Measurements from ENCODE around the gene FBXO22. TPM values are rescaled to one million over a fixed set of nuclear protein-coding genes. Genes with fewer than 3 reads are reported as not detected.
"Not testable (repeated sequence)": the region's sequence is repeated elsewhere in the genome, so short reads cannot be mapped to it uniquely, and the experiment has no call there.

The FBXO22 gene
- 18.3 TPM for total RNA-seq
- long read RNA-seq, full-length matches to known transcripts, result 40 of 48 reads
- long read RNA-seq, partial matches to known transcripts, result 3 of 48 reads
- long read RNA-seq, other reads (novel, unspliced or antisense), result 5 of 48 reads

DNA sequence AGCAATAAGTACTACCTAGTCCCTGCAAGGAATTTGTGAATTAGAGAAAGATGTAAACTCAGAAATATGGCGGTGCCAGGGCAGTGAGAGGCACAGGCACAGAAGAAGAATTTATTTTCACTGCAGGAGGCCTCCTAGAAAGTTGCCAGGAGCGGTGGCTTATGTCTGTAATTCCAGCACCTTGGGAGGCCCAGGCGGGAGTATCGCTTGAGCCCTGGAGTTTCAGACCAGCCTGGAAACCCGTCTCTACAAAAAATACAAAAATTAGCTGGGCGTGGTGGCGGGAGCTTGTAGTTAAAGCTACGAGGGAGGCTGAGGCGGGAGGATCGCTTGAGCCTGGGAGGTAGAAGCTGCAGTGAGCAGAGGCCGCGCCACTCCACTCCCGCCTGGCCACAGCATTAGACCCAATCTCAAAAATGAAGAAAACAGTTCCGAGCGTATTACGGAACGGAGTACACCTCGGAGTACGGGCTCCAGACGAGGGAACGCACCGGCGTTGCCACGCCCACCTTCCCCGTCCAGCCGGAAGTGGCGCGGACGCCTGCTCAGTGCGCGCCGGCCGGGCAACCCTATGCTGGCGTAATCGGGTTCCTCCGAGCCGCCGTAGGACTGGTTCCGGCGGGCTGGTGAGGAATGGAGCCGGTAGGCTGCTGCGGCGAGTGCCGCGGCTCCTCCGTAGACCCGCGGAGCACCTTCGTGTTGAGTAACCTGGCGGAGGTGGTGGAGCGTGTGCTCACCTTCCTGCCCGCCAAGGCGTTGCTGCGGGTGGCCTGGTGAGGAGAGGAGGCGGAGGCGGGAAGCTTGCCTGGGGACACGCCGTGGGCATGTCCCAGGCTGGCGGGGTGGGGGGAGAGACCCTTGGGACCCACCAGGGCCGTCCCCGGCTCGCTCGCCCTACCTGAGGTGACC lies at the start of gene FBXO22:
FBXO22 (plus strand) TSS at position 548 of the 909 bp plus-strand sequence; CDS start at position 634, 86 bp downstream.
- DNase-seq (ENCODE audit: low spot score), result peak; percentile 97

DNA sequence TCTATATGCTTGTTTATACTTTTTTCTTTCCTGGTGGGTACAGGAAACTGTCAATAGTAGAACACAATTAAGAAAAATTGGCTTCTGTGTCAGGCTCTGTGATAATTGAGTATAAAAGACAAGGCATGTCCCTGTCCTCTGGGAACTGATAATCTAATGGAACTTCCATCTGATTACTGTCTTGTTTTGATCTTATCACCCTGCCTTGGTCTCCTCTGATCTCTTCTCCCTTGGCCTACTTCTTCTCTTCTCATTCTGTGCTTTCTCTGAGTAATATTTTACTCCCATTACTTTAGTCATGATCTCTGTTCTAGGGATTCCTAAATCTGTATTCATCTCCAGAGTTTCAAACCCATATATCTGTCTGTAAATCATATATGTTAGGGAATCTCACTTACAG lies 45.8 kb upstream of the FBXO22 start:
- no peak for DNase-seq (ENCODE audit: low spot score)

DNA sequence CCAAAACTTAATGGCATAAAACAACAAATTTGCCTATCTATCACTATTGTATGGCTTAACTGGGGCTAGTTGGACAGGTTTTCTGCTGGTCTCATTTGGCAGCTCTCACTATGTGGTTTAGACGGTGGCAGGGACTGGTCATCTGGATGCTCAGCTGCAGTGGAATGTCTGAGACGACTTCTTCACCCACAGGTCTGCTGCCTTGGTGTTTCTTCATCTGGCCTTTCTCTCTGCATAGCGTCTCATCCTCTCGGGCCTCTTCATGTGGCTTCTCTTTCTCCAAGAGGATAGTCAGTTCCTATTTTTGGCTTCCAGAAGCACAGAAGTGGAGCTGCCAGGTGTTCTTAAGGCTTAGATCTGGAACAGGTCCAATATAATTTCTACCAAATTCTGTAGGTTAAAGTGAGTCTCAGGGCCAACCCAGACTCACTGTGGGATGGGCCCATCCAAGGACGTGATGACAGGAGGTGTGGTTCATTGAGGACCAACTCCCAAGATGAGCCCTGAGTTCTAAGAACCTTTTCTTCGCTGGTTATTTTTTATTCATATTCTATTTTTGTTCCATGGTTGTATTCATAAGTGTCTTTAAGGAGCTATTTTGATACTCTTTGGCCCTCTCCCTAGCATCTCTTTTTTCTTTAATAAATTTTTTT lies 41.8 kb upstream of the FBXO22 start:
- no peak for DNase-seq (ENCODE audit: low spot score)

DNA sequence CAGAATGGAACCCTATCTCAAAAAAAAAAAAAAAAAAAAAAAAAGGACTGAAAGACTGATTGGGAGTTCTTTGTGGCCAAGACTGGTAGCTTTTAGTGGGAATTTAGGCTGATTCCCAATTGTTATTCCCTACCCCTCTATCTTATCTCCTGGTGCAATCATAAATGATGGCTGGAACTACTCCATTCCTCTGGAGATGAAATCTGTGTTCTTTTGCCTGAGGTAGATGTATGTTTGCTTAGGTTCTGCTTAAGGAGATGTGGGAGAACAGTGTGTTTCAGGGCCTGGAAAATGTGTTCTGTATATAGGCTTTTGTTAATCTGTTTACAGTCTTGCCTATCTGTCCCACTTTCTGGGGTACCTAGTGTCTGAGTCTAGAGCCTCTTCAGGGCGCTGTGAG lies 40.9 kb upstream of the FBXO22 start:
- DNase-seq (ENCODE audit: low spot score), result no peak

DNA sequence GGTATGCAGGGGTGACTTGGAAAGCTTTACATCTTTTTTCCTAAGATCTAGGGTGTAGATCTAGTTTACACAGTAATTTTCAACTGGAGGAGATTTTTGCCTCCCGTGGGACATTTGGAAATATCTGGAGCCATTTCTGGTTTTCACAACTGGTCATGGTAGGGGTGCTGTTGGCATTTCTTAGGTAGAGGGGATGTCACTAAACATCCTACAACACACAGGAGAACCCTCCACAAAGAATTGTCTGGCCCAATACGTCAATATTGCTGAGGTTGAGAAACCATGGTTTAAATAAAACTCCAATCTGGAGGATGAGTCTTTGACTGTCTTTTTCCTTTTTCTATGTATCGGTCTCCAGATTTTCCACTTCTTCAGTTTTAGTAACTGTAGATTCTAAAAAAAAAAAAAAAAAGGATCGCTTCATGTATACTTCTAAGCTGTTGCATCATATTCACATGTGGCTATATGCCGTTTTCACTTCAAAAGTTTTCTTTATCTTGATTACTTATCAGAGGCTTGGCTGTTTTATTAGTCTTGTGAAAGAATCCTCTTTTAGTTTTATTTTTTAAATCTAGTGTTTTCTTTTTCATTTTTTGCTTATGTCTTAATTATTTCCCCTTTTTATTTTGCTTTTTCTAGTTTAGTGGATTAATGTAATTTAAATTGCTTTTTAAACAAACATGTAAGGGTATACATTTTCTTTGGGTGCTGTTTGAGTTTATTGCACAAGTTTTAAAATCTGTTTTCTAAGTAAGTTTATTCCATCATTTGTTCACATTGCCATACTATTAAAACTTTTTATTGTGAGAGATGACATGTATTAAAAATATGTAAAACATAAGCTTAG lies 39.2 kb upstream of the FBXO22 start:
- no peak for DNase-seq (ENCODE audit: low spot score)

DNA sequence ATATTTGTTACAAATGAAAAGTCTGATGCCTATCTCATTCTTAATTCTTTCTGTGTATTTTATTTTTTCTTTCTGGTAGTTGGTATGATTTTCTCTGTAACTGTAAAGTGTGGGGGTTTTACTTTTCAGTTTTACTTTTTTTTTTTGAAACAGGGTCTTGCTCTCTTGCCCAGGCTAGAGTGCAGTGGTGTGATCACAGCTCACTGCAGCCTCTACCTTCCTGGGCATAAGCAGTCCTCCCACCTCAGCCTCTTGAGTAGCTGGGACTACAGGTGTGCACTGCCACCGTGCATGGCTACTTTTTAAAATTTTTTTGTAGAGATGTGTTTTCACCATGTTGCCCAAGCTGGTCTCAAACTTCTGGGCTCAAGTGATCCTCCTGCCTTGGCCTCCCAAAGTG lies 37.6 kb upstream of the FBXO22 start:
- not testable (repeated sequence) for DNase-seq (ENCODE audit: low spot score)

DNA sequence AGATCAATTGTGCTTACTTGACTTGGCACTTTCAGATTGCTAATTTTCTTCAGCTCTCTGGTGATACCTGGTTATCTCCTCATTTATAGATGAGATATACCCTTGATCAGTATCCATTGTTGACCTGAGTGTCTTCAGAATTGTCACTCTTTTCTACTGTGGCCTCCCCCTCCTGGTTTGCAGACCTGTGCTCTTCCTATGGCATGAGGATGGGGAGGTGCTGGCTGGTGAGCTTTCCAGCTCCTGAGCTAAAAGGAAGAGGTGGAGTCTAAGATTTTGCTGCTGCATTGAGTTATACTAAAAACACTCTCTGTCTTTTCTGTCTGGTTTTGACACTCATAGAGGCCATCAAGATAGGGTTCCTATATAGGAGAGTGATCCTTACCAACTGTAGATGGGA lies 36.8 kb upstream of the FBXO22 start:
- DNase-seq (ENCODE audit: low spot score), result no peak

DNA sequence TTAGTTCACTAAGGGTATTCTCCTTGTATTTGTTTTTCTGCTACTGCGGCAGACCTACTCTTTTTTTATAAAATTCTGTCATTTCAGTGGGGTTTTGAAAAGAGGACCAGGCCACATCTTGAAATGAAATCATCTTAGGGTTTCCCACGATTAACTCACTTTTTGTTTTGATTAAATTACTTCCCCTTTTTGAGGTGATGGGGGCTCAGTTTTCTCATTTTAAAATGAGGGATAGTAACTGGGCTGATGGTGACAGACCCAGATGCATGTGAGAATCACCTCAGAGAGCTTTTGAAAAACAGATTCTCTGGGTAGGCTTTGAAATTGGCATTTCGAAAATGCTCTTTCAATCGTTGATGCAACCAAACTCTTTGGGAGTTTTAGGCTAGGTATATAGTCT lies 36.2 kb upstream of the FBXO22 start:
- no peak for DNase-seq (ENCODE audit: low spot score)

DNA sequence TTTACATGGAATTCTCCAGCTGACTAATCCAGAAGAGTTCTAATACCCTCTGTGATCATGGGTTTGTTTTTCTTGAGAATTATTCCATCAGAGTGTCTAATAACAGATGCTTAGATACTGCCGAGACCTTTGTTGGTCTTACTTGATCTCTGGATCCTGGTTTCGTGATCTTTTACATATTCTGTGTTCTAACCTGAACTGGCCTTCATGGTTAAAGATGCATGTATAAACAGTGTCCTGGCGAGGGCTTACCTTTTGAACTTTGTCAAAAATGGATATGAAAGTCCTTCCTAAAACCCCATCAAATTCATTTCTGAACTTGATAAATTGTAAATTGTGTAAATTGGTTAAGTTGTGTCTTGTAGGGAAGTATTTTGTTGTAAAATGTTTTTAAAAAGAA lies 35.7 kb upstream of the FBXO22 start:
- no peak for DNase-seq (ENCODE audit: low spot score)

DNA sequence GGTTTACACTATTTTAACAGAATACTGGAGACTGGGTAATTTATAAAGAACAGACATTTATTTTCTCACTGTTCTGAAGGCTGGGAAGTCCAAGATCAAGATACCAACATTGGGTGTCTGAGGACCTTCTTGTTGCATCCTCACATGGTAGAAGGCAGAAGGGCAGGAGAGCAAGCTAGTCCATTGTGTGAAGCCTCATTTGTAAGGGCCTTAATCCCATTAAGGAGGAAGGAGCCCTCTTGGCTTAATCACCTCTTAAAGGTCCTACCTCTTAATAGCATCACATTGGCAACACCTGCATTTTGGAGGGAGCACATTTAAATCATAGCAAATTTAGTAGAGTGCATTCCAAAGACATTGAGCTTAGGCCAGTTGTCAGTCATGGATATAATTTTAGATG lies 34.2 kb upstream of the FBXO22 start:
- DNase-seq (ENCODE audit: low spot score), result no peak

DNA sequence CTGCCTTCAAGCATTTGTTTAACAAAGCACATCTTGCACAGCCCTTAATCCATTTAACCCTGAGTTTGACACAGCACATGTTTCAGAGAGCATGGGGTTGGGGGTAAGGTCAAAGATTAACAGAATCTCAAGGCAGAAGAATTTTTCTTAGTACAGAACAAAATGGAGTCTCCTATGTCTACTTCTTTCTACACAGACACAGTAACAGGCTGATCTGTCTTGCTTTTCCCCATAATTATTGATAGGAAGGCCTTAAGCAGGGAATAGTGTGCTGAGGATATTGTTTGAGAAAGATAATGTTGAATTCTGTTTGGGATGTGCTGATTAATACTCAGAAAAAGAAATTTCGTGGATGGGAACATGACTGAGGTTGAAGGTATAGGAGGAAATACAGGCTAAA lies 32.1 kb upstream of the FBXO22 start:
- not testable (repeated sequence) for DNase-seq (ENCODE audit: low spot score)

DNA sequence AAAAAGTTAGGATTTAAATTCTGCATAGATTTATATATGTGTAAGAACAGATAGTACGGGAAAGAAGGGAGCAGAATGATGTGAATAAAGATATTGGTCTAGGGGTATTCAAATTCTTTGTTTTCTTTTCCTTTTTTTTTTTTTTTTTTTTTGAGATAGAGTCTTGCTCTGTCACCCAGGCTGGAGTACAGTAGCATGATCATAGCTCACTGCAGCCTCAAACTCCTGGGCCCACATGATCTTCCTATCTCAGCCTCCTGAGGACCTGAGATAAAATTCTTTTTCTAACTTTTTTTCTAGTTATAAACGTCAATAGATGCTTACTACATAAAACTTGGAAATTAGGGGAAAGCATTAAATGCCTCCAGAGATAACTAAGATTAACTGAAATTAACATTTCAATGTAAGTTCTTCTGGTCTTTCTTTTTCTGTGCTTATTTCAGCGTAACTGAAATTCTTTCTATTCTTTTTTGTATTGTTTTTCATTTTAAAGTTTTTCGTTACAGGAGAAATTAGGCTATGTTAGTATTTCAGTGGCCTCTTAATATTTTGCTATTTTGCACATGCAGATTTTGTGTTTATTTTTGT lies 31.2 kb upstream of the FBXO22 start:
- no peak for DNase-seq (ENCODE audit: low spot score)

DNA sequence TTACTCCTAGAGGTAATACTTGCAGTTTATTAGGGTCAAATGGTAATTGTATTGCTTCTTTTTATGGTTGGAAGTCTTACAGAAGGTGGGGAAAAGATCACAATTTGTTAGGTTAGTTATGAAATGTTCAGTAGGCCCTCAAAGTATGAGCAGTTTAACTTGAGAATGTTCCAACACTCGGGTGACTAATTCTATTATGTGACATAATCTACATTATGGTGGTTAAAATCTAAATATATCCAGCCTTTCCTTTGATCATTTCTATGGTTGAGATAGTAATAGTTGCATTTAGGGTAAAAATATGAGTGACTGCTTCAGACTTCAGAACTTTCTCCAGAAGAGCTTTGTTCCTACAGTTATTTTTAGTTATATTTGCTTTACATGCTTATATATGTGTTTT lies 19.6 kb upstream of the FBXO22 start:
- no peak for DNase-seq (ENCODE audit: low spot score)

DNA sequence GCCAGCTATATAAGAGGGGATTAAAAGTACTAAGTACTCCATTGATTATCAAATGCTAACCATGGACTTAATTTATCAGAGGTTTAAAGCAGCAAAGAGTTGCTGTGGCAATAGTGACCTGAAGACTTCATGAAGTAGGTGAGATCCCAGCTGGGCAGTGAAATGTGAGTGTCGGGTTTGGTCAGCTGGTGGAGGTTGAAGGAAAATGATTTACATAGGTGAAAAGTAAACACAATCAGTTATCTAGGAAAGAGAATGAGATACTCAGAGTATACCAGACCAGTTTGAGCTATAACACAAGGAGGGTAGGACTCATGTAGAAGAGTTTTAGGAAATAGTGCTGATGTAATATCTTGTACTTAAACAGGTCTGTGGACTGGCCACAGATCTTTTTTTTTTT lies 16.5 kb upstream of the FBXO22 start:
- DNase-seq (ENCODE audit: low spot score), result no peak

DNA sequence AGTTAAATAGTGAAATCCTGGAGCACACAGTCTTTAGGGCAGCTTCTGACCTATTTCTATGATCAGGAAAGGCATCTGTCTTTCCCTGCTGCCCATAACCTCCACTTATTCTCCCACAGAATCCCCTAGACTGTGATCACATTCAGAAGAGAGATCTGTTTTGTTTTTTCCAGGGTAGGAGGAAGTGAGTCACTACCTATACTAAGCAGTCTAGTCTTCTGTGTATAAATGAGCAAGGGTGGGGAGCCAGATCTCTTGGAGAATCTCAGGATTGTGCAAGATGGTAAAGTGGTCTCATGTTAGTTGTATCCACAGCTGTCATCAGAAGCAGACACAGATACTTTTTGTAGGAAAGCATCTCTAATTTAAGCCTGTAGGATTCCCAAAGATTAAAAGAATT lies 11.8 kb upstream of the FBXO22 start:
- no peak for DNase-seq (ENCODE audit: low spot score)

DNA sequence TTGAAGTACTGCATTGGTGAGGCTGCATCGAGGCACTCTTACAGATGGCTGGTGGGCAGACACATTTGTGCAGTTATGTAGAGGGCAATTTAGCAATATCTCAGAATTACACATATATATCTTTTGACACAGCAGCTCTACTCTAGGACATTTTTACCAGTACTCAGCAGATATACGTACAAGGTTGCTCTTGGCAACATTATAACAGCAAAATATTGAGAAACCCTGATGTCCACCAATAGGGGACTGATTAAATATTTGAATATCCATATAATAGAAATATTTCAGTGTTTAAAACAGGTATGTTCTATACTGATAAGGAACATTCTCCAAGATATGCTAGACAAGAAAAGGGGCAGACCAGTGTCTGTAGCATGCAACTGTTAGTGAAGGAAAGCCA lies 7.9 kb upstream of the FBXO22 start:
- no peak for DNase-seq (ENCODE audit: low spot score)

DNA sequence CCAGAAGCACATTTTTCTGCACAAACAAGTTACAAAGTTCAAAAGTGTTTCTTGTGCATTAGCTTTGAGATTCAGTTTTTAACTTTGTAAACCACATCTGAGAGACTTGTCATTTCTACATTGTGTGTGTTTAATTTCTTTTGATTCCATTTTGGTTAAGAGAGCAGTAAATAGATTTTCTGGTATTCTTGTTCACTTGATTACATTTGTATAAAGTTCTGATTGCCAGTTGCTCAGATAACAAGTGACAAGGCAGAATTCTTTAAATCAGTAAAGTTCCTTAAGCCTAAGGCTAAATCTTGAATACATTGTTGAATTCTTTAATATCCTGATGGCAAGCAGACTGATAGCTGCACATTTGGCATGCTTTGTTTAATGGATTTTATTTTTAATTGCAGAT lies 3.1 kb upstream of the FBXO22 start:
- DNase-seq (ENCODE audit: low spot score), result no peak

DNA sequence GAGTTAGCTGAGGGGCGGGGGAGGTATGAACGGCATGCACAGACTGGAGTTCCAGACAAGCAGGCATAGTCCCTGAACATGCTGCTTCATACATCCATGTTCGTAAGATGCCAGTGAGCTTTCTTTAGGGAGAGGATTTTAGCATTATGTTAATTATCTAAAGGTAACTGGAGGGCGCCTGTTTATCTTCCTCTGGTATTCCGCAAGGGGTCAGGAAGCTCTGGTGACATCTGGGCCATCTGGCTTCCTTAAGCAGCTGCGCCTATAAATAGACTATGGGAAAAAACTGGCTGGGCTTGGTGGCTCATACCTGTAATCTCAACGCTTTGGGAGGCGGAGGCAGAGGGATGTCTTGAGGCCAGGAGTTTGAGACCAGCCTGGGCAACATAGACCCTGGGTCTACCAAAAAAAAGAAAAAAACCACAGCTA lies 1.5 kb upstream of the FBXO22 start:
- no peak for DNase-seq (ENCODE audit: low spot score)

DNA sequence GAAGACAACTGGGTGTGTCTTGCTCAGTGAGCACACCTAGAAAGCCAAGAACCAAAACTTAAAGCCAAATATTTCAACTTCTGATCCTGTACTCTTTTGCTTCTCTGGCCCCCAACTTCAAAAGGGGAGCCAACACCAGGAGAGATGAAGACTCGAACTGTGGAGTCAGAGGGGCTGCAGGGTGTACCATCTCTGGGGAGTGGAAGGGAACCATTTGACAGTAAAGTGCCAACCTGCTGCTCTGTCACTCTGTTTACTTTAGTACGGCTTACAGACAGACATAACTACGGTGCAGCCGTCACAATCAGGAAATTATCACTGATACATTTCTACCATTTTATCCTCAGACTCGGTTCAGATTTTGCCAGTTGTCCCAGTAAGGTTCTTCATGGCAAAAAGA lies 1.6 kb downstream of the FBXO22 start:
- no peak for DNase-seq (ENCODE audit: low spot score)

DNA sequence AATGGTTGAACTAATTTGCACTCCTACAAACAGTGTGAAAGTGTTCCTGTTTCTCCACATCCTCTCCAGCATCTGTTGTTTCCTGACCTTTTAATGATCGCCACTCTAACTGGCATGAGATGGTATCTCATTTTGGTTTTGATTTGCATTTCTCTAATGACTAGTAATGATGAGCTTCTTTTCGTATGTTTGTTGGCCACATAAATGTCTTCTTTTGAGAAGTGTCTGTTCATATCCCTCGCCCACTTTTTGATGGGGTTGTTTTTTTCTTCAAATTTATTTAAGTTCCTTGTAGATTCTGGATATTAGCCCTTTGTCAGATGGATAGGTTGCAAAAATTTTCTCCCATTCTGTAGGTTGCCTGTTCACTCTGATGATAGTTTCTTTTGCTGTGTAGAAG lies 6.7 kb downstream of the FBXO22 start:
- not testable (repeated sequence) for DNase-seq (ENCODE audit: low spot score)

DNA sequence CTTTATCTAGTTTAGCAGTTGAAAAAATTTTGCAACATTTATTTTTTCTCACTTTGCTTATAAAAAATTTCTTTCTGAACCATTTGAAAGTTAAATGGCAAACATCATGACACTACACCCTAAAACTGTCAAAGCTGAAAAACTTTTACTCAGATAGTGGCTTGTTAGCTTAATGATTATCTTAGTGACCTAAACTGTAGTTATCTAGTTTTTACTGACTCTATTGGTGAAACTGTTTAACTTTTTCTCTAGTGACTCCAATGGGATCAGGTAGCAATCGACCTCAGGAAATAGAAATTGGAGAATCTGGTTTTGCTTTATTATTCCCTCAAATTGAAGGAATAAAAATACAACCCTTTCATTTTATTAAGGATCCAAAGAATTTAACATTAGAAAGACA lies 13.3 kb downstream of the FBXO22 start:
- DNase-seq (ENCODE audit: low spot score), result no peak
